GM21619 (cell line): ENCODE results near the gene HACD2.
"Not testable (repeated sequence)": the region's sequence is repeated elsewhere in the genome, so short reads cannot be mapped to it uniquely, and the experiment has no call there.

Experiments
- ATAC-seq: cut with Tn5 transposase; IDR thresholded peaks from one replicate; pipeline ENCODE4 v1.9.1; 2021; ENCODE audit not compliant: unreplicated experiment

The HACD2 gene

DNA sequence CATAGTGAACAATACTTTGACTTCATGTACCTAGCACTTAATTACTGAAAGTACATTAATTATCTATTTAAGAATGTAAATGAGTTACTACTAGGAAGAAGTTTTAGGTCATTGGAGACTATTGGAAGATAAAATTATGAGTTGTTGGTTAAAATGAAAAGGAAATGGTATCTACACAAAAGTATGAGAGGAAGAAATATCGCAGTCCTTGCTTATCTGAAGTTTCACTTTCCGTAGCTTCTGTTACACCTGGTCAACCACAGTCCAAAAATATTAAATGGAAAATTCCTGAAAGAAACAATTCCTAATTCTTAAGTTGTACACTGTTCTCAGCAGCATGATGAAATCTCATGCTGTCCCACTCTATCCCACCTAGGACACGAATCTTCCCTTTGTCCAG is 57.8 kb downstream of the HACD2 start:
- ATAC-seq = no peak

DNA sequence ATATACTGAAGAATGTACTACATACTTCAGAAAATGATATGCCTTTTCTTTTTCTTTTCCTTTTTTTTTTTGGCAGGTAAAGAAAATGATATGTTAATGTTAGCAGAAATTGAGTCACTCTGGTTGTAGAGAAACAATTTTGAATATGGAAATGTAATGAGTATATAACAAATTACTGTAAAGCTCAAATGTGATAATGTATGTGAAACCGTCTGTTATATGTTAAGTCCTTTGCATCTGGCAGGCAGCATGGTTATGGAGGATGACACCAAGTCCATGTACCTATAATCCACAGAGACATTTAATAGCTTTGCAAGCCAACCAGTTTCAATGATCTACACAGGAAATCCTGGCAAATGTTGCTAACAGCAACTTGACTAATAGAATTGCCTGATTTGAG is 58.4 kb downstream of the HACD2 start:
- no peak for ATAC-seq

- no peak for ATAC-seq
These were observed 59.4 kb downstream of the HACD2 start for GRCh38 chr3:123525433-123525832.

DNA sequence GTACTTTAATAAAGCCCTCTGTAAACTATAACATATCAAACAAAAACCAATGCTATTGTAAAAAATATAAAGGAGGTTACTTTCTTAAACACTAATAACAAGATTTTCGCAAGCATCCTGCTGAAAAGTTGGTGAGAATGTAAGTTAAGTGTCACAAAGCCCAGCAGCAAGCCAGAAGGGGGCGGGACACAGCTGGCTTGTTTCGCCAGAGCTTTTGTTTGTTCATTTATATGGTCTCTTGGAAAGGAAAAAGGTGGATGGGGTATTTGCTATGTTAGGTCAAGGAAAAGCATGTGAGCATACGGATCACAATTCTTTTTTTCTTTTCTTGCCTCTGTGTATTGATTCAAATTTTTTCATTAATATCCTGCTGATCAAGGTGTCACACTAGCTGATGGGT is 59.9 kb downstream of the HACD2 start:
- no peak for ATAC-seq

- ATAC-seq = no peak
These were observed 61.8 kb downstream of the HACD2 start for GRCh38 chr3:123523023-123523412.

DNA sequence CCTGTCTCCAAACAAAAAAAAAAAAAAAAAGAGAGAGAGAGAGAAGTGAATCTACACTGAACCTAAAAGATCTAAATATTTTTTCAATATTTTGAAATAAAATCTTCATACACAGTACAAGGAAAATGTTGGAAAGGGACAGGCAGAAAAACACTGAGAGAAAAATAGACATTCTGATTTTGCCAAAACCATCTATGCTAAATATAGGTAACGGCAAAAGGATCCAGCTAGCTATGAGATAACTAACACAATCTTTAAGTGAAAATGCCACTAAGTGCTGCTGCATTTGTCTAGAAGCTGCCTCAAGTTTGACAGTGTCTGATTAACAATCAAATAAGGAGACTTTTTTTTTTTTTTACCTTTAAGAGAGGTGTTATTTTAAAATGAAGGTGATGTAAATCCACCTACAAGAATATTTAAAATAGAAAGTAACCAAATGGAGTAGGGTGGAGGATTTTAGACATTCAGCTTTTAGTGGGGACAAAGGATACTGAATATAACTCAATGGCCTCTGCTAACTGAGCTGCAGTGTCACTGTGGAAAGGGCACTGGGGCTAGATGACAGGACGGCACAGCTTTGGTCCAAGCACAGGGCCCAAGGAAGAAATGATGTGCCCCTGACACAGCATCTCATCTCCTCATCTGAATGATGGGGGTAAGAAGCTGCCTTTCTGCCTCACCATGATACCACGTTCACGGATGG is 62.4 kb downstream of the HACD2 start:
- no peak for ATAC-seq

- ATAC-seq = no peak
These were observed 63.5 kb downstream of the HACD2 start for GRCh38 chr3:123521179-123521969.

DNA sequence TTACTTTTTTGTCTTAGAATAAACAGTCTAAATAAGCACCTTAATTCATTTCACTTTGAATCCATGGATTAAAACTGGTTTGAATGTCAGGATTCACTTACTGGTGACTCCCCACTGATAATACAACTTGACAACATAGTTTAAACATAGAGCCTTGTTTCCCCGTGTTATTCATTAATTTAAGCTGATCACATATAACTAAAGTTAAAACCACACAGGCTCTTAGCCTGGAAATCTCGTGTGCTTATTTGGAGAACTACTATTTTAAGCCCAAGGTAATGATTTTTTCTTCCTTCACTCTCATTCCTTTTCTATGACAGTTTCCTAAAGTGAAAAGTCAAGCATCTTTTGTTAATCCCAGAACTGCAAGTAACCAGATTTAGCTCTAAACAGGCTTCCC is 64.2 kb downstream of the HACD2 start:
- ATAC-seq = no peak

GRCh38 chr3:123518892-123519485 is 65.9 kb downstream of the HACD2 start:
- ATAC-seq = no peak

DNA sequence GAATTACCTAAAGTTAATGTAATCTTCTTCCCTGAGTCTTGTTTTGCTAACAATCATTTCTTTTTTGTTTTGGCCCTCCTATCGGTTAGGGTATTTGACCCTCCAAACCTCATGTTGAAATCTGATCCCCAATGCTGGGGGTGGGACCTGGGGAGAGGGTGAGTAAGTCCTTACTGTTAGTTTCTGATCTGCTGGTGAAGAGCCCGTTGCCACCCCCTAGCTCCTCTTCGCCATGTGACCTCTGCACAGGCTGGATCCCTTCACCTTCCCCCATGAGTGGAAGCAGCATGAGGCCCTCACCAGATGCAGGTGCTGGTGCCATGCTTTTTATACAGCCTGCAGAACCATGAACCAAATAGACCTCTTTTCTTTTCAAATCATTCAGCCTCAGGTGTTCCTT is 73.1 kb downstream of the HACD2 start:
- no peak for ATAC-seq

GRCh38 chr3:123511084-123511483 is 73.8 kb downstream of the HACD2 start:
- no peak for ATAC-seq

DNA sequence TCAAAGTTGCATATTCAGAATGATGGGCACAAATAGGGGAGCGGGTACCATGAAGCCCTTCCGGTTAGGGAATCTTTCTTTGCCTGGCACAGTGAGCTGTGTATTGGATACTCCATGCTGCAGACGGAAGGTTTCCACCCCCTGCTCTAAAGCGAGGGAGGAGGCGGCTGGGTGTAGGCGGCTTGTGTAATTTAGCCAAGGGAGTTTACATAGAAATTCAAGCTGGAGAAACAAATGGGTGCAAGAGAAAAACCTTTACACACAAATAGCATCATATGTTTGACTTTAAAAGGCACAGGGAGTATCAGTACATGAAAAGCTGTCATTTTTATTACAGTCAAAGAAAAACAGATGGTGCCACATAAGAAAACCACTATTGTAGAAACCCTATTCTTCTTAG is 76.7 kb downstream of the HACD2 start:
- no peak for ATAC-seq

- no peak for ATAC-seq
These were observed 79.0 kb downstream of the HACD2 start for GRCh38 chr3:123505820-123506219.

DNA sequence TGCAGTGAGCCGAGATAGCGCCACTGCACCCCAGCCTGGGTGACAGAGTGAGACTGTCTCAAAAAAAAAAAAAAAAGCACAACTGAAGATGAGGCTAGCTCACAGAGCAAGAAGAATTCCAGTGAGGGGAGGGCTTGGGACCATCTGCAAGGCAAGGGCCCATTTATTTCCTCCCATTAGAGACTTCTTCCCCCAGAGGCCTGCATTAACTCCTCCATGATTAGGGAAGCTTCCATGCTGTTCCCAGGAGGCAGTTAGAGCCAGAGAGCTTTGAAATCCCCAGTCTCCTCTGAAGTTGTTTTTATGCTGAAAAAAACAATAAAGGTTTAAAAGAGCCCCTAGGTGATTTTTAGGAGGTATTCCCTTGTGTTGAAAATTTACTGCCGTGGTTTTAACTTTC is 81.7 kb downstream of the HACD2 start:
- no peak for ATAC-seq

GRCh38 chr3:123499322-123499721 is 85.5 kb downstream of the HACD2 start:
- no peak for ATAC-seq

- ATAC-seq = no peak
These were observed 86.1 kb downstream of the HACD2 start for GRCh38 chr3:123498761-123499160.

GRCh38 chr3:123493912-123494311 is 90.9 kb downstream of the HACD2 start:
- no peak for ATAC-seq

GRCh38 chr3:123491966-123492587 is 92.8 kb downstream of the HACD2 start:
- no peak for ATAC-seq

DNA sequence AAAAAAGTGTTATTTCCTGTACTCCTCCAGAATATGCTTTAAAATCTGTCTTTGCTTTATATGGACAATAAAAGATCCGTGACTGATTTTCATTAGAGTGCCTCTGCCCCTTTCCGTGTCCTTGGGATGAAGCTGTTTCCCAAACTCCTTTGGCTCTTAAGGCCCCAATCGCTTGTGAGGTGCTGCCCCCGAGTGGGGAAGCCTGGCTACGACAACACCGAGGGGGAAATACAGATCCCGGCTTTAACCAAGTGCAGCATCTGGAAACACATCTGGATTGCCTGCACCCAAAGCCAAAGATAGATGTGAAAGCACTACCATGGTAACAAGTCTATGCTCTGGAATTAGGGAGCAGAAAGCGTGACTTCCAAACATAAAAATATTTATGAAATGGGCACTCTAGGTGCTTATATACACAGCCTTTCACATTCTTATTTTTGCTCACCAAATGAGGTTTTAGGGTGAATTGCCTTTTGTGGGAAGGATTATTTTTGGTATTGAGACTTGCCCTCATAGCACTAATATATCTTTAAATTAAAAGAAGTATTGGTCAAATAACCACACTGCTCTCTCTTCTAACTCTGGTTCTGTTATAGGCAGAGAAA is 95.4 kb downstream of the HACD2 start:
- ATAC-seq = no peak

- ATAC-seq = no peak
These were observed 96.1 kb downstream of the HACD2 start for GRCh38 chr3:123488645-123489347.

DNA sequence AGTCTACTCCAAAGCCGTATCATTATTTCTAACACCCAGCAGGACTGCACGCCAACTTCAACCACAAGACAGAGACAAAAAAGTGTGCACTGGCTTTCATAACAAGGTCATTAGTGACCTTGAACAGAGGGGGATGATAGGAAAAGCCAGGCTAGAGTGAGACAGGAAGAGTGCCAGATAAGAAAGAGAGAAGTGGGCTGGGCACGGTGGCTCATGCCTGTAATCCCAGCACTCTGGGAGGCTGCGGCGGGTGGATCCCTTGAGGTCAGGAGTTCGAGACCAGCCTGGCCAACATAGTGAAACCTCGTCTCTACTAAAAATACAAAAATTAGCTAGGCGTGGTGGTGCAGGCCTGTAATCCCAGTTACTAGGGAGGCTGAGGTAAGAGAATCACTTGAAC is 97.8 kb downstream of the HACD2 start:
- ATAC-seq = not testable (repeated sequence)
